ENCODE measurements around the gene GLI3.

Gene GLI3

GRCh38 chr7:41911792-41912191 lies 325.2 kb downstream of the GLI3 start:
- no peak for DNase-seq
